Measurements from ENCODE around the gene HOATZ.

Gene HOATZ

DNA sequence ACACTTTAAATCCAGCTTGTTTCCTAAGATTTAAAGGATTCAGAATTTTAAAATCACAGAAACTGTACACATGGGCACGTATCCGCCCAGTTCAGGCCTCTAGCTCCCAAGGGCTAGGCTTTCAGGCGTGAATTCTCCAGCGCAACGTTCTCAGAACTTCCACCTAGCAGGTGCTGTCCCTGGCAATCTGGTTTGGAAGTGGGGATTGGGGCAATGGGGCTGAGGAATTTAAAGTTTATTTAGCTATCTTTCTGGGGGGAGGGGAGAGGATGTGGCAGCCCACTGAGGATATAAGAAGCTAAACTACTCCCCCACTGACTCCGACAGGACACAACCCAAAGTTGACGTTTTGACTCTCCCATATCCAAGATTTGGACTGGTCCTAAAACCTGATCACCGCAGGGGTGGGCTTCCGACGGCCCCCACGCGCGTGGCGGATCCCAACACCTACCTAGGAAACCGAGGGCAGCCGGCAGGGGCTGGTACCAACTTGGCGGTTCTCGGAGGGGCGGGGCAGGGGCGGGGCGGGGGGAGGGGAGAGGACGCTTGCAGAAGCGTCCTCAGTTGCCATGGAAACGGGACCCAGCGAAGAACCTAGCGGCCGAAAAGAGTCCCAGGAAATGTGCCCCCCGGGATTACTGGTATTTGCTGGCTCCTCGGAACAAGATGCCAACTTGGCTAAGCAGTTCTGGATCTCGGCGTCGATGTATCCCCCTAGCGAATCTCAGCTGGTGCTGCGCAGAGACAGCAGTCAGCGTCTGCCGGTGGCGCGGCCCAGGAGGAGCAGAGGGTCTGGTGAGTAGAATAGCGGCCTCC is at the start of gene HOATZ:
HOATZ (plus strand) TSS at position 563 of the 816 bp plus-strand sequence; CDS start at position 570, 7 bp downstream.
- no peak for DNase-seq (ENCODE audit: low spot score)

DNA sequence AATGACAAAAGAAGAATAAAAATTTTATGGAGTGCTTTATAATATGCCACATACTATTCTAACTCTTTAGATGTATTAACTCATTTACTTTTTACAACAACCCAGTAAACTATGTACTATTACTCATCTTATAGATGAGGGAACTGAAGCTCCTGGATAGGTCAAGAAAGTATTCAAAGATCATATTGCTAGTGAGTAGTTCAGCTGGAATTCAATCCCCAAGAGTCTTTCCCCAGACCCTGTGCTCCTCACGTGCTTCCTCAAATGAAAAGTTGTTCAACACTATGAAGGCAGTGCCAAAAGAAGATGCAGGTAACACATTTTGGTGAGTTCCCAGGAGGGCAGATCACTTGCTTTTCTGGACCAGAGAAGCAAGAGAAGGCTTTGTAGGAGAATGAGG is 49.2 kb upstream of the HOATZ start:
- DNase-seq (ENCODE audit: low spot score) = no peak

DNA sequence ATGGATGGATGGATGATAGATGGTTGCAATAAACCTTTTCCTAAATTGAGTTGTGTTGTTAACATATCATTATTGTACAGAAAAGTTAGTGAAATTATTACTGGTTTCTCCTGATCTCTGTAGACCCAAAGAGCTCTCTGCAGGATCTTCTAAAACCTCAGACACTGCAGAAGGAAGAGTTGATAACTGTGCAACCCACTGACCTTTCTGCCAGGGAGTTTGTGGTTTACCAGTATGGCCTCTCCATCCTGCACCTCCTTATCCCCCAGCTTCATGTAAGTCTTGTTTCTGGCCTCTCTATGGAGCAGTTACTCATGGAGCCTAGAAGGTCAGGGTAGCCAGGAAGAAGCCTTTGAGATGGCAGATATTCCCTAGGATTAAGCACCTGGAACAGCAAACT is 48.0 kb upstream of the HOATZ start:
- no peak for DNase-seq (ENCODE audit: low spot score)

DNA sequence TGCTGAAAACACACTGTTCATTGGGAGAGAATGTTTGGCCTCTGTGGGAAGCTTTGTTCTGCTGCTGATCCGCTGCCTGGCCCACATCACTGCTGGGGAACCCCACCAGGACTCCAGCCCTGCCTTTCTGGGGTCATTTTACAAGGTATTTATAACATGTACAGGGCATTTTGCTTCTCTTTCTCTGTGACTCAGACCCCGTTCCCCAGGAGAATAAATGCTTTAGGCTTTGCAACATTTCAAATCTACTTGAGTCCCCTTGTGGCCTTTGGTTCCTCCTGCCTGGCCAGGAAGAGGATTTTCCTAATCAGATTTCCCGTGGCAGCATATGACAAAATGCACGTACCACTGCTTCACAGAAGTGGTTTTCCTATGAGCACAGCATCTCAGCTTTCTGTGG is 45.4 kb upstream of the HOATZ start:
- no peak for DNase-seq (ENCODE audit: low spot score)

DNA sequence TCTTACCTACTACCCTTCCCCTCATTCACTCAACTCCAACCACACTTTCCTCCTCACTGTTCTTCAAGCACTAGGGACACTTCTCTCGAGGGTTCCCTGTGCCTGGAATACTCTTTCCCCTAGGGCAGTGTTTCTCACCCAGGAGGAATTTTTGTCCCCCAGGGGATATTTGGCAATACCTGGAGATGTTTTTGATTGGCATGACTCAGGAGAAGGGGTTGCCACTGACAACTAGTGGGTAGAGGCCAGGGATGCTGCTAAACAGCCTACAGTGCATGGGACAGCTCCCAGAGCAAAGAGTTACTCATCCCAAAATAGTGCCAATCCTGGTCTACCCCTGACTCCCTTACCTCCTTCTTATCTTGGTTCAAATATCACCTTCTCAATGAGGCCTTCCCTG is 42.4 kb upstream of the HOATZ start:
- no peak for DNase-seq (ENCODE audit: low spot score)

DNA sequence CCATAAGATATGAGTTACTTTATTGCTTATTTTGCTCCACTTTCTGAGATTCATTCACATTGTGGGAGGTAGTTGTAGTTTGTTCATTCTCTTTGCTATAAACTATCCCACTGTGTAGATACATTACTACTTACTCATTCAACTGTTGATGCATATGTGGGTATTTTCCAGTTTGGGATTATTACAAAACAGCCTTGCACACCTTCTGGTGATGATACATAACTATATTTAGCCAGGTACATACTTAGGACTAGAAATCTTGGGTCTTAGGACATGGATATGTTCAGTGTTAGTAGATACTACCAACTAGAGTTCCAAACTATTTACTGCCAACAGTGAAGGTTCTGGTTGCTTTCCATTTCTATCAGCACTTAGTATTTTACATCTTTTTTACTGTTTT is 40.1 kb upstream of the HOATZ start:
- no peak for DNase-seq (ENCODE audit: low spot score)

DNA sequence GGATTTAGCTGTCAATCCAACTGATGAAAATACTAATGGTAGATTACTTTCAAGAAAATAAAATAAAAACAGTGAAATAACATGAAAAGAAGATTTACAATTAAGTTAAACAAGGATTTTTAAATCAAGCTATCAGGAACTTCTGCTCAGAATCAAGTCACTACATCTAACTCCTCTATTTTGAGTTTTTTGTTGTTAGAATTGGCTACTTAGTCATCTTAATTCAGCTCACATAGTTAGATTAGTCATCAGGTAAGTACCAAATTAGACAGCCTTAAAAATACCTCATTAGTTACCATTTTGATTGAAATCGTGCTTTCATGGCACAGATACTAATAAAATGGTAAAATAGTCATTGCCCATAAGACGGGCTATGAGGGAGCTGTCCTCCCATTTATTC is 38.2 kb upstream of the HOATZ start:
- DNase-seq (ENCODE audit: low spot score) = no peak

DNA sequence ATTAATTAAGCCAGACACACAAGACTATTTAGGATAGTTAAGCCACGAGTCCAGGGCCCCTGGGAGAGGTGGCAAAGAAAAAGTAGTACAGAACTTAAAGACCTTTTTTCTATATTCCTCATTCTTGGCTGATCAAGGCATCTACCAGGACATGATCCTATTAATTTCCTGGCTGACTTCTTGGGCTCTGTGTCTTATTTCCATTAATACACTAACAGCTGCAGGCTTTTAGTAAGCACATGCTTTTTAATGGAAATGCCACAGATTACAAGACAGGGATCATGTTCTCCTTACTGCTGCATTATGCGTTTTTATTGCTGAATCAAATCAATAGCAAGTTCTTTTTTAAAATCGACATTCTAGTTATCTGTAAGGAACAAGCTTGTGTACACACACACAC is 37.6 kb upstream of the HOATZ start:
- no peak for DNase-seq (ENCODE audit: low spot score)

DNA sequence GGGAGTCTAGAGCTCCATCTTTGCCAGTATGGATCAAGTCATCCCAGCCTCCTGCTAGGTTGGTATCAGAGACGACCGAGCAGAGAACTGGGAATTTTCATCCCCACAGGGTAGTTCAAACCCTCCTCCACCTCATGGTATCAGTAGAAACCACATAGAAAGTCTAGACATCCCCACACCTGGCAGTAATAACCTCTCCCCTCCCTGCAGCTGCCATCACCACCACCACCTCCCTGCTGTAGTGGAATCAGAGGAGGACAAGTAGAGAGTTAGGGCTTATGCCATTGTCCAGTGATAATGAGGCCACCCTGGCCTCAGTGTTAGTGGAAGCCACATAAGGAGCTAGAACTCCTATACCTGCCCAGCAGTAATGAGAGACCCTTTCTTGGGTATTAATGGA is 36.7 kb upstream of the HOATZ start:
- no peak for DNase-seq (ENCODE audit: low spot score)

DNA sequence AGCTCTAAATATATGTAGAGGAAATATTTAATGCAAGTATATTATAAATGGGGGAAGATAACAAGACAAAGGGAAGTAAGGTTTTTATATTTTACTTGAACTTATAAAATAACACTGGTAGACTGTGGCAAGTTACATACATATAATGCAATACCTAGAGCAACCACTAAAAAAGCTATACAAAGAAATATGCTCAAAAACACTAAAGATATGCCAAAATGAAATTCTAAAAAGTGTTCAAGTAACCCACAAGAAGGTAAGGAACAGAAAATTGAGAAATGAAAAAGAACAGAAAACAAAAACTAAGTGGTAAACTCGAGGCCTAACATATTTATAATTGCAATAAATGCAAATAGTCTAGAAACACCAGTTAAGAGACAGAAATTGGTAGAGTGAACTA is 34.9 kb upstream of the HOATZ start:
- no peak for DNase-seq (ENCODE audit: low spot score)

DNA sequence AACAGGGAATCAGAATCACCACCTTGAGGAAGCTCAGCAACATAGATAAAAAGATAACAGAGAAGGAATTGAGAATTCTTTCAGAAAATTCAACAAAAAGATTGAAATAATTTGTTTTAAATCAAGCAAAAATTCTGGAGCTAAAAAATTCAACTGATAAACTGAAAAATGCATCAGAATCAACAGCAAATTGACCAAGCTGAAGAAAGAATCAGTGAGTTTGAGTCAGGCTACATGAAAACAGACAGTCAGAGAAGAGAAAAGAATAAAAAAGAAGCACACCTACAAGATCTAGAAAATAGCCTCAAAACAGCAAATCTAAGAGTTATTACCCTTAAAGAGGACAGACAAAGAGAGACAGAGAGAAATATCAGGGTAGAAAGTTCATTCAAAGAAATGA is 31.1 kb upstream of the HOATZ start:
- DNase-seq (ENCODE audit: low spot score) = no peak

DNA sequence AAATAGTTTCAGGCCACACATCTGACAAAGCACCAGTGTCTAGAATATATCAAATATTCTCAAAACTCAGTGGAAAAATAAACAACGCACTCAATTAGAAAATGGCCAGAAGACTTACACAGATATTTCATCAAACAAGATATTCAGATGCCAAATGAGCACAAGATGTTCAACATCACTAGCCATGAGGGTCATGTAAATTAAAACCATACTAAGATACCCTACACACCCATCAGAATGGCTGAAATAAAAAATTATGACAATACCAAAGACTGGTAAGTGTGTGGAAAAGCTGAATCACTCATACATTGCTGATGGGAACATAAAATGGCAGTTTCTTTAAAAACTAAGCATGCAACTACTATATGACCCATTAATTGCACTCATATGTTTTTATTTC is 24.1 kb upstream of the HOATZ start:
- DNase-seq (ENCODE audit: low spot score) = no peak

DNA sequence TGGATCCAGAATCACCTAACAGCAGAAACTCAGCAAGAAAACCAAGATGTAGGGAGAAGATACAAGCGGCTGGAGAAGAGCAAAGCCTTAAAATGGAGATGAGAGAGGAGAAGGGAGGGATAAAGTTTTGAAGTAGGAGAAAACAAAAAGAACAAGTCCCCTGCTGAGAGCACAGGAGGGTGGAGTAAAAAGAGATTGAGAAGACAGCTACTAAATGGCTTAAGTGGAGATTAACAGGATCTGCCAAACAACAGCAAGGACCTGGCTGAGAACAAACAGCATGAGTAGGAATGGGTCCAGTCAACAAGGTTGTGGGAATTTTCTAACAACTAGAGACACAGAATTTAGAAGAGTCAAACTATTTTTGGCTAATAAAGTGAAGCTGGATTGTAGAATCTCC is 20.5 kb upstream of the HOATZ start:
- no peak for DNase-seq (ENCODE audit: low spot score)

DNA sequence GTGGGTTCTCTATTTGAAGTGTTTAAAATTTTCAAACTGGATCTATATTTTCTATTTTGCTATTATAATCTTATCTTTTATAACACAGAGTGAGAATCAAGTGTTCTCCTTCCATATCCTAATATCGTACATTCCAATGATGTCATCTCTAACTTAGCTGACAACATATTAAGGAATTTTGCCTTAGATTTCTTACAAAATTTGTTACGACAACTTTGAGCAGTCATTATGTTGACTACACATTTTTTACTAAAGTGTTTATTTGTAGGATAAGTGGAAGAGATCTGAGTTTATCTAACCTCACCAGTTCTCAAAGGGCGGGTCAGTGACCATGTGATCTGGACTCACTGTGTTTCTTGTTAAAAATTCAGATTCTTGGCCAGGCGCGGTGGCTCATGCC is 15.1 kb upstream of the HOATZ start:
- no peak for DNase-seq (ENCODE audit: low spot score)

DNA sequence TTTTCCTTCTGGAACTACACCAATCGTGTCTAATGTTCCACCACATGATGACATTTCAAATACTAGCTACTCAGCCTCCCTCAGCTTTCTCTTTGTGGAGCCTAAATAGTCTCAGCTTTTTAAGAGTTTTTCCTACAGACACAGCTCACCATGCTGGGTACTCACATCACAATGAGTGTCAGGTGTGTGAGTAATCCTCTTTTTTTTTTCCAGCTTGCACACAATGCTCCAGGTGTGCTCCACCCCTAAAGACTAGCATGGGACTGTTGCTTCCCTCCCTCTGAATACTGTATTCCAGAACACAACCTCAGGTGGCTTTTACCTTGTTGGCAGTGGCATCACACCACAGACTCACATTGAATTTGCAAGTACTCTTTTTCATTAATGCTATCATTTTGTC is 14.1 kb upstream of the HOATZ start:
- no peak for DNase-seq (ENCODE audit: low spot score)

DNA sequence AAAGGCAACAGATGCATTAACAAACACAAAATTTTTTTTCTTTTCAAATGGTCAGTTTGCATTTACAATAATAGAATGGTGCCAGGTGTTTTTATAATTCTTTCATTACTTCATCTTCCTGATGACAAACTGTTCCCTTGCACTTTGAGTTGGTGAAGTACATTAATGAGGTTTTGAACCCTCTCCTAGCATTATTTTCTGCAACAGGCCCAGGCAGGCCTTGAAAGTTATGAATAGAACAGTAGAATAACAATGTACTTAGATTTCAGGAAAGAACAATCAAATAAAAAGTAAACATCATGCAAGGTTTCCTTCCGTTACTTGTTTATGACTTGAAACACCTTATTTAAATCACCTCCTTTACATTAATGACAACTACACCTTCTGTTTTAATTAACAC is 12.0 kb upstream of the HOATZ start:
- DNase-seq (ENCODE audit: low spot score) = no peak

DNA sequence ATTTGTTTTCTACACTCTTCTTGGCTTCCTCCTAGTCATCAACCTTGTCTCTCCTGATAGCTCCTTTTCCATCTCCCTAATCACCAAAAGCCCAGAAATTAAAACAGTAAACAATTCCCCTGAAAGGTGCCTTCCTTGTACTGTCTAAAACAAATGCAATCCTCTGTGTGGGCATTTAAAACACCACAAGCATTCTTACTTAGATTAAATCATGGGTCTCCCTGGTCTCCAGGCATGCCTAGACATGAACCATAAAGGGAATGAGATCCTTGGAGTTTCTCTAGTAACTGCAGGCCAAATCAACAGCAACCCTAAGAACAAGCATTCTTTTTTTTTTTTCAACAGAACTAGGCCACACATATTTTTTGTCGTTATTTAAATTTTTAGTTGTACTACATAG is 4.3 kb upstream of the HOATZ start:
- DNase-seq (ENCODE audit: low spot score) = no peak

DNA sequence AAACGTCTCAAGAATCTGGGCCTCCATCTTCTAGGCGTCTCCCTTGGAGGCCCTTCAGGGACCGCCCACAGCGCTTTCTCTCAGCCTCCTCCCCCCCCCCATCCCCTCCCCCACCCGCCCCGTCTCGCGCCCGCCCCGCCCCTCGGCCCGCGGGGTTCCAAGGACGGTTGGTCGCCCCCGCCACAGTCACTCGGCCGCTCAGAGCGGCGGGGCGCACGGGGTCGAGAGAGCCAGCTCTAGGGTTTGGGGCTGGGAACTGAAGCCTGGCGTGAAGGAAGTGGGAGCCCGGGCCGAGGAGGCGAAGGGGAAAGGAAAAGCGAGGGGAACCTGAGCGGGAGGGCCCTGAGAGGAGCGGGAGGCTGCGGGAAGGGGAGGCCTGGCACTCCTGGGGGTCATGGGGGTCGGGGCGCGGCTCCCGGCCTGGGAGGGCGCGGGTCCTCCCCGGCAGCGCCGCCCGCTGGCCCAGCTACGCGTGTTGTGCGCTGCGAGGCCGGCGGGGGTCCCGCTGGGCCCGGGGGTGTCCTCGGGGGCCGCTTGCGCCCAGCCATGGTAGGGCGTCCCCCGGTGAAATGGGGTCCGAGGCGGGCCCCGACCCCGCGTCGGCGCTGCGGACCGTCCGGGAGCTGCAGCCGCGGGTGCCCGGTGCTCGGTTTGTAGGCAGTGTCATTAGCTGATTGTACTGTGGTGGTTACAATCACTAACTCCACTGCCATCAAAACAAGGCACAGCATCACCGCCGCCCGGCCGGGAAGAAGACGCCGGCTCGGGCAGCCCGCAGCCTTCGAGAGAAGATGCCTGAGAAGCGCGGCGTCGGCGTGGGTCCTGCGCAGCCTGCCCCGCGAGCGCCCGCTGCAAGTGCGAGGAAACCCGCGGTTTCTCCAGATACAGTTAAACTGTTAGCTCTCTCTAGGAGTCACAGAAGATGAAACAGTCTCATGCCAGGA is 2.0 kb upstream of the HOATZ start, which contains the start of gene BTG4:
BTG4 (minus strand) TSS at position 91 of the 944 bp plus-strand sequence. CDS start 13,610 bp downstream, outside the sequence.
- DNase-seq (ENCODE audit: low spot score) = peak; percentile 48

DNA sequence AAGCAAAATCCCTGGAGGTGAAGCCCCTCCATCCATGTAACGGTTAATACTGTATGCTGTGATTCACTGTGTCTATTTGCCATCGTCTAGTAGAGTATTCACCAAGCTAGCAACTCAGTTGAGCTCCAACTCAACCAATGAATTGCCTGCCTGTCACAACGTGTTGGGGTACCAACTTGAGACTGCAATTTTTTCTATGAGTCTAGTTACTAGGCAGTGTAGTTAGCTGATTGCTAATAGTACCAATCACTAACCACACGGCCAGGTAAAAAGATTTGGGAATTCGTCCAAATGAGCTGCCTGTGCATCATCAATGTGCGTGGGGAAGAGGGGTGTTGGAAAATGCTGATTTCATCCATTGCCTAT is 1.4 kb upstream of the HOATZ start:
- no peak for DNase-seq (ENCODE audit: low spot score)

DNA sequence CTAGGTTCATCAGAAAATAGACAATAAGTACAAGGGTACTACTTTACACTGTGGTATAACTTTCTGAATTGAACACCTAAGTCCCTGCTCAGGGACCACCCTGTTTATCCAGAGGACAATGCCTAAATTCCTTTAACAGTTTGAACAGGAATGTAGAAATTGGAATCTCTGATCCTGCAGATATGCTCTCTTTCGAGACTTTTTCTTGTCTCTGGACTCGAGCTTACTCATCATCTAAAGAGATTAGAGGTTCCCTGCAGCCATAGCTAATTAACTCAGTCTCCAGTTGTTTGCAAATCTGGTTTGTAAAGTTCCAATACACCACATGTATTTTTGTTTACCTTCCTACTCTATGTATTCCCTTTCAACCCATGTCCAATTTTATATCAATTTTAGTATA is 1.0 kb downstream of the HOATZ start:
- DNase-seq (ENCODE audit: low spot score) = no peak

DNA sequence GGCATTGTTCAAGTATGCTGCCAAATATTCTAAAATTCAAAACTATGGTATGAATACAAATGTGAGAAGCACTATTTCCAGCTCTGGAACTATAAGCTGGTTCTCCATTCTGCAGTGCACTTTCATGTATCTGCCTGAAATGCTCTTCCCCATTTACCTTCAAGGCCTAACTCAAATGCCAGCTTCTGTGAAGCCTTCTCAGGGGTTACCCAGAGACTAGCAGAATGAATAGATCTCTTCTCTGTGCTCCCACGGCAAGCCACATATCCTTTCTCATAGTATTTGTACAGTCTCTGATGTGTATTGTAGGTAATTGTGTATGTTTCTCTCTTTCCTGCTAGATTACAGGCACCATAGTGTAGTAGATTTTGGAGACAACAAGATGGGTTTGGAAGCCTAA is 4.1 kb downstream of the HOATZ start:
- DNase-seq (ENCODE audit: low spot score) = no peak

DNA sequence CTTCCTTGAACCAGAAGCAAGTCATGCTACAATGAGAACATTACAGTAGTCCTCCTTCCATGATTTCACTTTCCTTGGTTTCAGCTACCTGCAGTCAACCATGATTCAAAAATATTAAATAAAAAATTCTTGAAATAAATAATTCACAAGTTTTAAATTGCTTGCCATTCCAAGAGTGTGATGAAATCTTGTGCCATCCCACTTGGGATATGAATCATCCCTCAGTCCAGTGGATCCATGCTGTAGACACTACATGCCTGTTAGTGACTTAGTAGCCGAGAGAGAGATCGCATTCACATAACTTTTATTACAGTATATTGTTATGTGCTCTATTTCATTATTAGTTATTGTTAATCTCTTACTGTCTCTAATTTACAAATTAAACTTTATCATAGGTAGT is 6.0 kb downstream of the HOATZ start:
- DNase-seq (ENCODE audit: low spot score) = no peak

DNA sequence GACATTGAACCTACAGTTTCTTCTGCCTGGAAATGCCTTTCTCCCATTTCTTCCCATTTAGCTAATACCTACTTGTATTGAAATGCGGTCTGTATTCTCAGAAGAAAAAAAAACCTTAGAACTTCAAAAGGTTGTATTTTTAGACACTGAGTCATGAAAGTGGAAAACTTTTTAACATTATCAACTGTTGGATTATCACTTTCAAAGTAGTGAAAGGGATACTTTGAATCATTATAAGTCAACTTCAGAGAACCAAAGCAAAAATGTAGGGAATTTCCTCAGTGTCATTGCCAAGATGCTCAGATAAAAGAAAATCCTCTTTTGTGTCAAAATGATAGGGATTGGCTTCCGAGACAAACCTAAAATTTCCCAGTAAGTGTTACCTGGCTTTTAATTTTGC is 6.6 kb downstream of the HOATZ start:
- DNase-seq (ENCODE audit: low spot score) = no peak

Measured in AG08396 (cell line).